K562 (cell line): ENCODE data around the gene RASSF1. TPM values are rescaled to one million over a fixed set of nuclear protein-coding genes. Genes with fewer than 3 reads are reported as not detected.

ENCODE experiments used
- ATAC-seq: fragments of 200-7000 bp; cut with Tn5 transposase; 3 replicates; pipeline ENCODE4 v1.9.1; 2020; ENCODE audit warnings: moderate library complexity
- BruUV-seq: library from RNA; stranded (reverse); fragments of 400-500 nt; replicated peaks from 2 replicates; lab custom pipeline; 2021; lab: Mats Ljungman, UMichigan
- CTCF ChIA-PET: fragments of 300-600 bp; formaldehyde crosslinking; extraction: SDS; loops from one replicate; lab custom pipeline; 2021; ENCODE audit warnings: low intra/inter-chr PET ratio; lab: Yijun Ruan, JAX
- POLR2A ChIA-PET: fragments of 300-600, 350-650 bp; sonication (Branson Sonifier 250); formaldehyde crosslinking; extraction: SDS; loops from one replicate; lab custom pipeline; 2021; ENCODE audit warnings: antibody characterized with exemption, inconsistent platforms; lab: Yijun Ruan, JAX
- DNase-seq, 4 experiments: peaks; one replicate each; pipeline versions ENCODE4 v3.0.0 to v3.0.0-alpha.2; 2011 to 2018; ENCODE audit warnings: low spot score in 3 of 4, mixed read lengths in 3 of 4; ENCODE audit errors: extremely low read depth in 1 of 4
- FAIRE-seq: peaks from 2 replicates; lab custom pipeline; 2011; peaks lifted over from hg19 to GRCh38; lab: Jason Lieb, UNC
- H2AFZ ChIP-seq: 2 replicates; pipeline ENCODE4 v1.6.0; 2011; ENCODE audit warnings: low read depth, low read length, control low read depth, inconsistent platforms
- H3K27ac ChIP-seq: fragments of 200-600 bp; 3 replicates; pipeline ENCODE4 v1.8.0; 2011; ENCODE audit warnings: low read depth, mild to moderate bottlenecking, control low read depth, inconsistent platforms, low read length, moderate library complexity, mixed read lengths; ENCODE audit errors: extremely low read depth
- H3K27me3 ChIP-seq, 2 experiments: fragments of 300-600 bp in 1 of 2; 2 replicates in 1 of 2; 3 replicates in 1 of 2; pipeline versions ENCODE4 v1.6.0 to v1.8.0; 2011; ENCODE audit warnings: inconsistent platforms in 2 of 2, low read length in 2 of 2, mild to moderate bottlenecking in 1 of 2, mixed read lengths in 1 of 2, moderate library complexity in 1 of 2; ENCODE audit not compliant: control insufficient read depth in 2 of 2, insufficient read depth in 2 of 2
- H3K36me3 ChIP-seq: fragments of 300-600 bp; 3 replicates; pipeline ENCODE4 v1.8.0; 2011; ENCODE audit warnings: mild to moderate bottlenecking, low read length, inconsistent platforms; ENCODE audit not compliant: control insufficient read depth, insufficient read depth
- H3K4me1 ChIP-seq, 2 experiments: fragments of 200-600 bp in 1 of 2; replicated peaks in 1 of 2; 2 replicates in 1 of 2; 3 replicates in 1 of 2; pipeline versions ENCODE4 v1.5.1 to v1.8.0; 2011; ENCODE audit warnings: inconsistent platforms in 2 of 2, low read length in 2 of 2, mild to moderate bottlenecking in 1 of 2, mixed read lengths in 1 of 2, moderate library complexity in 1 of 2; ENCODE audit not compliant: control insufficient read depth in 2 of 2, insufficient read depth in 2 of 2
- H3K4me2 ChIP-seq: 2 replicates; pipeline ENCODE4 v1.6.1; 2011; ENCODE audit warnings: low read length, control low read depth, inconsistent platforms, mixed read lengths; ENCODE audit not compliant: insufficient read depth
- H3K4me3 ChIP-seq: fragments of 200-600 bp; sonication (generic), shearing (Covaris generic); 2 replicates; pipeline ENCODE4 v1.5.1; 2016; ENCODE audit warnings: control low read depth, inconsistent platforms
- H3K79me2 ChIP-seq: fragments of 200-600 bp; 3 replicates; pipeline ENCODE4 v1.8.0; 2011; ENCODE audit warnings: low read length, inconsistent platforms; ENCODE audit not compliant: control insufficient read depth, insufficient read depth
- H3K9ac ChIP-seq, 2 experiments: 2 replicates each; pipeline versions ENCODE4 v1.6.0 to v1.6.1; 2011; ENCODE audit warnings: low read depth in 2 of 2, low read length in 2 of 2, control low read depth in 1 of 2, inconsistent platforms in 1 of 2, mild to moderate bottlenecking in 1 of 2, mixed read lengths in 1 of 2; ENCODE audit not compliant: insufficient read depth in 1 of 2
- H3K9me1 ChIP-seq: one replicate; pipeline ENCODE4 v1.6.0; 2011; ENCODE audit warnings: inconsistent platforms, mild to moderate bottlenecking, low read length, moderate library complexity; ENCODE audit not compliant: control insufficient read depth, insufficient read depth
- H3K9me3 ChIP-seq: replicated peaks from 2 replicates; pipeline ENCODE4 v1.5.1; 2011; ENCODE audit warnings: low read depth, low read length, inconsistent platforms; ENCODE audit not compliant: control insufficient read depth, insufficient read depth
- H4K20me1 ChIP-seq: replicated peaks from 2 replicates; pipeline ENCODE4 v1.6.1; 2011; ENCODE audit warnings: low read length, inconsistent platforms, mixed read lengths; ENCODE audit not compliant: control insufficient read depth, insufficient read depth
- BCL6 ChIP-seq: fragments of 250-450 bp; sonication (Bioruptor Pico); IDR thresholded peaks from 2 replicates; pipeline ENCODE4 v1.4.0; 2020
- CBX5 ChIP-seq: IDR thresholded peaks from 2 replicates; pipeline ENCODE4 v1.6.1; 2014; ENCODE audit warnings: low read depth, borderline replicate concordance
- ILK ChIP-seq: fragments of 450-650 bp; IDR thresholded peaks from 2 replicates; pipeline ENCODE4 v1.6.1; 2016; ENCODE audit warnings: missing genetic modification characterization, low read depth, mild to moderate bottlenecking, missing compliant biosample characterization, moderate library complexity, borderline replicate concordance
- JUN ChIP-seq, 2 experiments: sonication (generic) in 1 of 2; formaldehyde crosslinking in 1 of 2; IDR thresholded peaks; 2 replicates each; pipeline versions ENCODE4 v1.6.1 to v1.8.0; 2012 to 2022; ENCODE audit warnings: borderline replicate concordance in 2 of 2, mild to moderate bottlenecking in 2 of 2, improper control_type of control experiment in 1 of 2, low read depth in 1 of 2, low read length in 1 of 2, missing genetic modification reagents in 1 of 2
- MCM3 ChIP-seq: fragments of 450-650 bp; IDR thresholded peaks from 2 replicates; pipeline ENCODE4 v1.6.1; 2016
- NCOR1 ChIP-seq: fragments of 450-650 bp; IDR thresholded peaks from 2 replicates; pipeline ENCODE4 v1.6.1; 2016; ENCODE audit warnings: mild to moderate bottlenecking, moderate library complexity
- PHB2 ChIP-seq: fragments of 450-650 bp; IDR thresholded peaks from 2 replicates; pipeline ENCODE4 v1.6.1; 2017; ENCODE audit warnings: low read depth
- ZNF143 ChIP-seq: sonication (generic); formaldehyde crosslinking; IDR thresholded peaks from 2 replicates; pipeline ENCODE4 v1.9.0; 2022; ENCODE audit warnings: mild to moderate bottlenecking, missing genetic modification reagents
- ZNF445 ChIP-seq: fragments of 250-450 bp; sonication (Bioruptor Pico); IDR thresholded peaks from 2 replicates; pipeline ENCODE4 v1.4.0; 2020; ENCODE audit warnings: low read depth, mild to moderate bottlenecking, moderate library complexity
- WGBS: fragments of 100-300 bp; shearing (Covaris generic); methylation state at CpG from one replicate; pipeline ENCODE4 v1.1.6; 2016; ENCODE audit warnings: low coverage, mixed read lengths; ENCODE audit not compliant: insufficient coverage; ENCODE audit errors: missing lambda C conversion rate; 5-methylcytosine and 5-hydroxymethylcytosine counted together
- in situ Hi-C: fragments of 300-500 bp; cut with MboI; formaldehyde crosslinking; loops from 4 replicates; pipeline ENCODE4 v1.15.0; 2018; ENCODE audit warnings: inconsistent platforms, mixed read lengths
- intact Hi-C: fragments of 100-400 bp; cut with micrococcal nuclease; formaldehyde crosslinking; loops from 2 replicates; pipeline ENCODE4 v1.14.2; 2022
- polyA plus RNA-seq, 8 experiments: library from polyadenylated mRNA; depleted of rRNA in 4 of 8; stranded (reverse) in 5 of 8; unstranded in 3 of 8; fragments of >200 nt; fragmentation: Nextera tagmentation in 2 of 8; fragmentation: Illumina TruSeq in 1 of 8; extraction: Ambion mirVana in 2 of 8; extraction: Trizol in 1 of 8; gene quantifications; 2 replicates each; pipeline versions ENCODE4 v1.2.1 to v1.2.3, GENCODE V29; 2011 to 2014; ENCODE audit warnings: inconsistent platforms in 1 of 8, missing spikeins in 1 of 8
- total RNA-seq, 7 experiments: library from RNA; depleted of rRNA in 6 of 7; stranded (reverse); fragments of >200 nt in 6 of 7; fragmentation: Illumina TruSeq in 2 of 7; extraction: Trizol in 2 of 7; gene quantifications; 2 replicates each; pipeline versions ENCODE4 v1.2.1 to v1.2.3, GENCODE V29; 2011 to 2021; ENCODE audit warnings: low replicate concordance in 1 of 7

RASSF1 gene
- total and polyA plus RNA-seq, 9 of the 15 experiments (the other 6 are each of a cell fraction or from before 2014, with no cell fraction given), result 3.6 to 57.1 (median 24.6) TPM

DNA sequence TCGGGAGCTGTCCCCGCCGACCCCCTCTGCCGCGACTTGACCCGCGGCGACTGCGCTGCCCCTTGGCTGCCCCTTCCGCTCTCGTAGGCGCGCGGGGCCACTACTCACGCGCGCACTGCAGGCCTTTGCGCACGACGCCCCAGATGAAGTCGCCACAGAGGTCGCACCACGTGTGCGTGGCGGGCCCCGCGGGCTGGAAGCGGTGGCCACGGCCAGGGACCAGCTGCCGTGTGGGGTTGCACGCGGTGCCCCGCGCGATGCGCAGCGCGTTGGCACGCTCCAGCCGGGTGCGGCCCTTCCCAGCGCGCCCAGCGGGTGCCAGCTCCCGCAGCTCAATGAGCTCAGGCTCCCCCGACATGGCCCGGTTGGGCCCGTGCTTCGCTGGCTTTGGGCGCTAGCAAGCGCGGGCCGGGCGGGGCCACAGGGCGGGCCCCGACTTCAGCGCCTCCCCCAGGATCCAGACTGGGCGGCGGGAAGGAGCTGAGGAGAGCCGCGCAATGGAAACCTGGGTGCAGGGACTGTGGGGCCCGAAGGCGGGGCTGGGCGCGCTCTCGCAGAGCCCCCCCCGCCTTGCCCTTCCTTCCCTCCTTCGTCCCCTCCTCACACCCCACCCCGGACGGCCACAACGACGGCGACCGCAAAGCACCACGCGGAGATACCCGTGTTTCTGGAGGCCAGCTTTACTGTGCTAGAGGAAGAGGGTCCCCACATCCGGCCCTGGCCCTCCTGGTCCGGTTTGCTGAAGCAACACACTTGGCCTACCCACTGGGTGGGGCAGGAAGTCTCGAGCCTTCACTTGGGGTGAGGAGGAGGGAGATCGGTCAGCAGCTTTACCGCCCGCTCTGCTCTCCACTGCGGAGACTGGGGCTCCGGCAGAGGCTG is at the start of gene RASSF1 (continued):
- TF ChIP-seq ZNF445 (CRISPR knock-in tag), result no peak
- TF ChIP-seq PHB2, result no peak
- no peak for TF ChIP-seq BCL6 (CRISPR knock-in tag)
- TF ChIP-seq JUN (IDR thresholded peaks at IDR 0.05; ENCODE audit: borderline replicate concordance, low read depth, low read length), result no peak
- TF ChIP-seq JUN (CRISPR knock-in tag; IDR thresholded peaks at IDR 0.05; ENCODE audit: borderline replicate concordance), result no peak
- no peak for TF ChIP-seq ZNF143 (CRISPR knock-in tag)
- no peak for TF ChIP-seq MCM3
- no peak for TF ChIP-seq NCOR1

DNA sequence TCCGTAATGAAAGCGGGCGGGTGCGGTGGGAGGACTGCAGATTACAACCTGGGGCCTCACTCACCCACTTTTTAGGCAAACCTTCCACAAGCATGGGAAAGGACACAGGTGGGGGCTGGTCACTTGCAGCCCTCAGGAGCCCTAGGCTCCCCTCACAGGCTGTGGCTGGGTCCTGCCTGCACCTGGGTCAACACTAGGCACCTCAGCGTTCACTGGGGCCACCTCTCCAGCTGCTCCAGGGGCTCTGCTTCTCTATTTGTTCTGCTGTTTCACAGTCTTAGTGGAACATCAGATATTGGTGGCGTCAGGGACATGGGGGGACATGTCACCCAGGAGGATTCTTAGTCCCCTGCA is 48.8 kb upstream of the RASSF1 start:
- ATAC-seq (no peak), FAIRE-seq (no peak), DNase-seq (no peak)
- Histone ChIP-seq H3K4me3 (no peak overlapping the region), H2AFZ (no peak overlapping the region), H3K79me2 (no peaks in the 10 kb centered on the region), H4K20me1 (no peaks in the 10 kb centered on the region), H3K4me1 (peaks cover 4 to 40% of the 10 kb centered on the region in 2 experiments; a peak in 2 of 5 replicates), H3K27ac (no peak overlapping the region), H3K36me3 (no peaks in the 10 kb centered on the region), H3K9me3 (no peaks in the 10 kb centered on the region), H3K27me3 (peaks cover 0 to 29% of the 10 kb centered on the region in 2 experiments; a peak in 4 of 5 replicates), H3K9me1 (no peaks in the 10 kb centered on the region), H3K9ac (no peak overlapping the region), H3K4me2 (no peak overlapping the region)
- 27% methylated on average over 6 of the region's 6 CpGs for WGBS
- BruUV-seq, result no TSS peak
- CTCF ChIA-PET, result interaction anchor here (1.6 kb wide), 1 partner anchor 13 kb away, joined by 4 read pairs; no protein-coding TSS in a partner anchor
- in situ Hi-C loops (no loop called here), intact Hi-C loops (no loop called here)
- POLR2A ChIA-PET, result no interaction called here
- TF ChIP-seq CBX5 (no peak), ILK (tag) (no peak)
